MM.1S (cell line): ENCODE data around the gene KCNIP1.

ENCODE experiments used
- EZH2 ChIP-seq: fragments of 300-600 bp; sonication (generic); optimal IDR thresholded peaks from 2 replicates; pipeline ENCODE3; 2017; ENCODE audit warnings: low read depth, mild to moderate bottlenecking, antibody characterized with exemption, low read length, mixed read lengths
- EZH2phosphoT487 ChIP-seq: fragments of 300-600 bp; sonication (generic); IDR thresholded peaks from 2 replicates; pipeline ENCODE4 v1.6.1; 2018; ENCODE audit warnings: antibody characterized with exemption, low read length
- TF ChIP-seq, protein P1 (sequence below): fragments of 300-600 bp; sonication (generic); IDR thresholded peaks from 2 replicates; pipeline ENCODE4 v1.5.1; 2016; ENCODE audit warnings: antibody characterized with exemption, low read length, mixed read lengths

GRCh38 chr5:170491479-170491878 lies 12.3 kb upstream of the KCNIP1 start:
- TF ChIP-seq, protein P1, sequence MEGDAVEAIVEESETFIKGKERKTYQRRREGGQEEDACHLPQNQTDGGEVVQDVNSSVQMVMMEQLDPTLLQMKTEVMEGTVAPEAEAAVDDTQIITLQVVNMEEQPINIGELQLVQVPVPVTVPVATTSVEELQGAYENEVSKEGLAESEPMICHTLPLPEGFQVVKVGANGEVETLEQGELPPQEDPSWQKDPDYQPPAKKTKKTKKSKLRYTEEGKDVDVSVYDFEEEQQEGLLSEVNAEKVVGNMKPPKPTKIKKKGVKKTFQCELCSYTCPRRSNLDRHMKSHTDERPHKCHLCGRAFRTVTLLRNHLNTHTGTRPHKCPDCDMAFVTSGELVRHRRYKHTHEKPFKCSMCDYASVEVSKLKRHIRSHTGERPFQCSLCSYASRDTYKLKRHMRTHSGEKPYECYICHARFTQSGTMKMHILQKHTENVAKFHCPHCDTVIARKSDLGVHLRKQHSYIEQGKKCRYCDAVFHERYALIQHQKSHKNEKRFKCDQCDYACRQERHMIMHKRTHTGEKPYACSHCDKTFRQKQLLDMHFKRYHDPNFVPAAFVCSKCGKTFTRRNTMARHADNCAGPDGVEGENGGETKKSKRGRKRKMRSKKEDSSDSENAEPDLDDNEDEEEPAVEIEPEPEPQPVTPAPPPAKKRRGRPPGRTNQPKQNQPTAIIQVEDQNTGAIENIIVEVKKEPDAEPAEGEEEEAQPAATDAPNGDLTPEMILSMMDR: no peak
- TF ChIP-seq EZH2phosphoT487 (no peak), EZH2 (no peak)
